Endodermal cell (in vitro differentiated cells): ENCODE data around the gene SP6. TPM values are rescaled to one million over a fixed set of nuclear protein-coding genes. Genes with fewer than 3 reads are reported as not detected.

Experiments used
- DNase-seq: peaks from one replicate; pipeline ENCODE4 v3.0.0-alpha.2; 2017
- H3K27ac ChIP-seq: 2 replicates; pipeline ENCODE4 v1.5.1; 2013; ENCODE audit warnings: mild to moderate bottlenecking, low read depth, low read length, moderate library complexity
- H3K27me3 ChIP-seq: 2 replicates; pipeline ENCODE4 v1.6.1; 2013; ENCODE audit warnings: mild to moderate bottlenecking, low read length, moderate library complexity; ENCODE audit not compliant: insufficient read depth, control insufficient read depth, poor library complexity, severe bottlenecking
- H3K36me3 ChIP-seq: 2 replicates; pipeline ENCODE4 v1.7.0; 2013; ENCODE audit warnings: mild to moderate bottlenecking, low read length, moderate library complexity; ENCODE audit not compliant: control insufficient read depth, insufficient read depth
- H3K4me1 ChIP-seq: one replicate; pipeline ENCODE4 v1.7.0; 2013; ENCODE audit warnings: low read length; ENCODE audit not compliant: control insufficient read depth, insufficient read depth
- H3K4me3 ChIP-seq: 2 replicates; pipeline ENCODE4 v1.5.1; 2013; ENCODE audit warnings: mild to moderate bottlenecking, low read length, moderate library complexity
- H3K9ac ChIP-seq: 2 replicates; pipeline ENCODE4 v1.6.1; 2013; ENCODE audit warnings: mild to moderate bottlenecking, low read length, moderate library complexity; ENCODE audit not compliant: poor library complexity, severe bottlenecking; ENCODE audit errors: extremely low read depth
- H3K9me3 ChIP-seq: 2 replicates; pipeline ENCODE4 v1.6.1; 2013; ENCODE audit warnings: mild to moderate bottlenecking, low read length, moderate library complexity; ENCODE audit not compliant: control insufficient read depth
- H3K27ac Mint-ChIP-seq: 2 replicates; pipeline ENCODE4 v1.8.0; 2020; ENCODE audit warnings: mixed read lengths
- H3K27me3 Mint-ChIP-seq: 2 replicates; pipeline ENCODE4 v1.8.0; 2021; ENCODE audit warnings: mild to moderate bottlenecking, mixed read lengths; ENCODE audit not compliant: insufficient read depth
- H3K36me3 Mint-ChIP-seq: 2 replicates; pipeline ENCODE4 v1.8.0; 2020; ENCODE audit warnings: low read depth, mixed read lengths
- H3K4me1 Mint-ChIP-seq: 2 replicates; pipeline ENCODE4 v1.8.0; 2020; ENCODE audit warnings: mixed read lengths
- H3K4me3 Mint-ChIP-seq: 2 replicates; pipeline ENCODE4 v1.8.0; 2020; ENCODE audit warnings: mild to moderate bottlenecking, moderate library complexity, mixed read lengths
- H3K9me3 Mint-ChIP-seq: 2 replicates; pipeline ENCODE4 v1.8.0; 2020; ENCODE audit warnings: mild to moderate bottlenecking, mixed read lengths
- WGBS, 2 experiments: methylation state at CpG; one replicate each; pipeline versions ENCODE4 v1.1.5 to v1.1.7; 2013; ENCODE audit warnings: missing lambda C conversion rate in 2 of 2, mixed read lengths in 1 of 2; ENCODE audit not compliant: insufficient coverage in 1 of 2, insufficient read length in 1 of 2; 5-methylcytosine and 5-hydroxymethylcytosine counted together
- total RNA-seq, 2 donors: library from RNA; stranded (reverse); fragmentation: NEBNext Ultra II Directional in 1 of 2; extraction: Animal tissue kit (Norgen Biotek cat#: 25700) in 1 of 2; gene quantifications; 2 replicates in 1 of 2; 3 replicates in 1 of 2; pipeline ENCODE4 v1.2.1, GENCODE V29; 2021
- TF ChIP-seq, protein P1 (sequence below): fragments of 200-600 bp; sonication (generic); conservative IDR thresholded peaks from 2 replicates; pipeline ENCODE4 v1.5.0; 2021; ENCODE audit warnings: antibody characterized with exemption, mild to moderate bottlenecking

SP6 gene
- total RNA-seq, 2 donors from 2014 or later, result 3.1 to 3.7 TPM

DNA sequence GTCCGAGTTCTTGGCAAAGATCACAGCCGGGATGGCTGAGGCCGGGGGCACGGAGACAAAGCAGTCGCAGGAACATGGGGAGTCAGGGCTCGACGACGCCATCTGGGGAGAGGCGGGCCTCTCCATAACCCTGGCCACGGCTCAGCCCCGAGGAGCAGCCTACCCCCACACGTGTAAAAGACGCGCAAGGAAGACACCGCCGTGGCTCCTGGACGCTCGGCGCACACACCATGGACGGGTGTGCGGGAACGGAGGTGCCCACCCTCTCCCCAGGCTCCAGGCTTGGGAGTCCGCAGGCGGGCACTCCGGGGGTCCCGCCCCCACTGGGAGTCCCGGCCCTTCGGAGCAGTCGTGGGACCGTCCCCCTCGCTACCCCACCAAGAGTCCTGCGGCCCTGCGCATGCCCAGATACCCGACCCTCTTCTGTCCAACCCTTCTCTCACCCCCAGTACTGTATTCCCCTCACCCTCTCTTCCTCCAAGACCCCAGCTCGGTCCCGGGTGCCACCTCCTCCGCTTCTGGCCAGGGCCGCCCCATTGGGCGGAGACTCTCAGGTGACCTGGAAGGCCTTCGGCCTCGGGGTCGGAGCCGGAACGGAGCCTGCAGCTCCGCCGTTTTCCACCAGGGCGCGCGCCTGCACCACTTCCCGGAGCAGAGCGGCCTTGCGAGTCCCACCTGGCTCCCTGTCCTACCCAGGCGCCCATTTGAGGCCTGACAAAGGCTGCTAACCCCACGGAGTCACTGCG lies 10.0 kb downstream of the SP6 start, which contains the start of gene SCRN2:
SCRN2 (minus strand) TSS at position 532 of the 746 bp plus-strand sequence; CDS start at position 102, 430 bp downstream.
- Histone ChIP-seq H3K9ac (peak within 1 kb of the TSS; percentile 62), H3K9me3 (no peaks in the 10 kb centered on the region), H3K4me3 (peak within 1 kb of the TSS; percentile 90), H3K27me3 (peaks cover 9% of the 10 kb centered on the region), H3K4me1 (peaks cover 17% of the 10 kb centered on the region), H3K36me3 (no peaks in the 10 kb centered on the region), H3K27ac (no peak within 1 kb of the TSS)
- peaks cover 14% of the 10 kb centered on the region for H3K4me1 Mint-ChIP-seq
- WGBS, 2 experiments, result 1 to 2% methylated on average over 30 to 55 of the region's 55 CpGs
- peaks cover 1% of the 10 kb centered on the region for H3K36me3 Mint-ChIP-seq
- DNase-seq, result peak; percentile 100
- H3K4me3 Mint-ChIP-seq, result peak within 1 kb of the TSS; percentile 85
- TF ChIP-seq, protein P1, sequence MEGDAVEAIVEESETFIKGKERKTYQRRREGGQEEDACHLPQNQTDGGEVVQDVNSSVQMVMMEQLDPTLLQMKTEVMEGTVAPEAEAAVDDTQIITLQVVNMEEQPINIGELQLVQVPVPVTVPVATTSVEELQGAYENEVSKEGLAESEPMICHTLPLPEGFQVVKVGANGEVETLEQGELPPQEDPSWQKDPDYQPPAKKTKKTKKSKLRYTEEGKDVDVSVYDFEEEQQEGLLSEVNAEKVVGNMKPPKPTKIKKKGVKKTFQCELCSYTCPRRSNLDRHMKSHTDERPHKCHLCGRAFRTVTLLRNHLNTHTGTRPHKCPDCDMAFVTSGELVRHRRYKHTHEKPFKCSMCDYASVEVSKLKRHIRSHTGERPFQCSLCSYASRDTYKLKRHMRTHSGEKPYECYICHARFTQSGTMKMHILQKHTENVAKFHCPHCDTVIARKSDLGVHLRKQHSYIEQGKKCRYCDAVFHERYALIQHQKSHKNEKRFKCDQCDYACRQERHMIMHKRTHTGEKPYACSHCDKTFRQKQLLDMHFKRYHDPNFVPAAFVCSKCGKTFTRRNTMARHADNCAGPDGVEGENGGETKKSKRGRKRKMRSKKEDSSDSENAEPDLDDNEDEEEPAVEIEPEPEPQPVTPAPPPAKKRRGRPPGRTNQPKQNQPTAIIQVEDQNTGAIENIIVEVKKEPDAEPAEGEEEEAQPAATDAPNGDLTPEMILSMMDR, result peak; percentile 97
- peak within 1 kb of the TSS; percentile 81 for H3K27ac Mint-ChIP-seq
- H3K27me3 Mint-ChIP-seq, result peaks cover 21% of the 10 kb centered on the region
- H3K9me3 Mint-ChIP-seq, result no peaks in the 10 kb centered on the region

DNA sequence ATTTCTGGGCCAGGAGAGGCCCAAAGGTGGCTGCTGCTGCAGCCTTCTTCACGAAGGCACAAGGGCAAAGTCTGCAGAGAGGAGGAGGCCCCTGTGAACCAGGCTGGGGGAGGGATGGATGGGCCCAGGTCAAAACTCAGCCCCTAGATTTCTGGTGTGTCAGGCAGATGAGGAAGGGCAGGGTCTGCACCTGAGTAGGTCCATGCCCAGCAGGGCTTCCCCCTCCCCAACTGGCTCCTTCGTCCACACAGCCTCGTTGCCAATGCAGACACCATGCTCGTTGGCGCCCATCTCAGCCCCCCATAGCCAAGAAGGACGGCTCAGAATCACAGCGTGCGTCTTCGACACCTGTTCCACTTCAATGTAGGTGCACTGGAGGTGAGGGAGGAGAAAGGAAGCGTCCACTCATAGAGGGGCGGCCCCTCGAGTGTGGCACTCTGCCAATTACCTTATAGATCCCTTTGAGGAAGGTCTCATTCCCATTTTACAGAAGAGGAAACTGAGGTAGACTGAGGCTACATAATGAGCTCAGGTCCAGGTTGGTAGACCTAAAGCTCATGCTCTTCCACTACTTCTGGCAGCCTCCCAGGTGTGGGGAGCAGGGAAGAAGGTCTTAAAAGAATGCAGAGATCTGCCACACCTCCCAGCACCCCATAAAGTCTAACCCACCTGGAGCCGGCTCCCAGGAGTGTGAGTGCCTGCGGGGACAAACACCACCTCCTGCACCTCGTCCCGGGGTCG lies 10.8 kb downstream of the SP6 start:
- Histone ChIP-seq H3K4me1 (peaks cover 17% of the 10 kb centered on the region), H3K36me3 (no peaks in the 10 kb centered on the region), H3K27me3 (peaks cover 2% of the 10 kb centered on the region), H3K4me3 (peak overlapping the region; percentile 90), H3K27ac (no peak overlapping the region), H3K9ac (peak overlapping the region; percentile 62), H3K9me3 (no peaks in the 10 kb centered on the region)
- peaks cover 13% of the 10 kb centered on the region for H3K27me3 Mint-ChIP-seq
- 66 to 70% methylated on average over 11 to 17 of the region's 17 CpGs for whole genome bisulfite sequencing, 2 experiments
- TF ChIP-seq, protein P1, result no peak
- H3K4me3 Mint-ChIP-seq, result peak overlapping the region; percentile 85
- H3K27ac Mint-ChIP-seq, result peak overlapping the region; percentile 72
- DNase-seq, result no peak
- H3K36me3 Mint-ChIP-seq, result peaks cover 3% of the 10 kb centered on the region
- H3K9me3 Mint-ChIP-seq, result no peaks in the 10 kb centered on the region
- H3K4me1 Mint-ChIP-seq, result peaks cover 14% of the 10 kb centered on the region

DNA sequence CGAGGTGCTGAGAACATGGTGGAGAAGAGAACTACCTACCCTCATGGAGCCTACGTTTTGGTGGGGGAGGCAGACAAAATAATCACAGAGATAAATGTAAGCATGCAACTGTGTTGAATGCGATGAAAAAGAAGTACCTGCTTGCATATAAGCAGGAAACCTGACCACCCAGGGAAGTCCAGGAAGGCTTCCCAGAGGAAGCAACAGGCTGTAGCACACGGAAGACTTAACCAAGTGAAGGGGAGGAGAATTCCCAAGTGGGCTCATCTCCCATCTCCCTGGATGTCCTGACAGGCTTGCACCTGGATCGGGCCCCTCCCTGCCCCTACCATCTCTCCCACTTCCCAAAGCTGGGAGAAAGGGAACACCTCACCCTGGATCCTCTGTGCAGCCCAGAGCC lies 11.9 kb downstream of the SP6 start:
- H3K4me1 ChIP-seq, result peaks cover 14% of the 10 kb centered on the region
- no peak overlapping the region for H3K27ac ChIP-seq
- Mint-ChIP-seq H3K36me3 (peaks cover 3% of the 10 kb centered on the region), H3K27ac (no peak overlapping the region), H3K9me3 (no peaks in the 10 kb centered on the region), H3K27me3 (peaks cover 2% of the 10 kb centered on the region), H3K4me1 (peaks cover 14% of the 10 kb centered on the region), H3K4me3 (peak overlapping the region; percentile 85)
- DNase-seq, result no peak
- H3K27me3 ChIP-seq, result no peaks in the 10 kb centered on the region
- H3K9ac ChIP-seq, result no peak overlapping the region
- no peaks in the 10 kb centered on the region for H3K36me3 ChIP-seq
- TF ChIP-seq, protein P1, result no peak
- no peak overlapping the region for H3K4me3 ChIP-seq
- 86 to 100% methylated on average over 1 to 5 of the region's 5 CpGs for WGBS, 2 experiments
- no peaks in the 10 kb centered on the region for H3K9me3 ChIP-seq
